H1 (cell line): ENCODE measurements around the gene SLC26A11. TPM values are rescaled to one million over a fixed set of nuclear protein-coding genes. Genes with fewer than 3 reads are reported as not detected.

Source experiments
- CTCF ChIA-PET: fragments of 300-600 bp; sonication (Branson Sonifier 250); formaldehyde crosslinking; loops from one replicate; lab custom pipeline; 2021; ENCODE audit not compliant: partially characterized antibody; lab: Charles Lee
- POLR2A ChIA-PET: fragments of 300-600 bp; sonication (Branson Sonifier 250); formaldehyde crosslinking; loops from one replicate; lab custom pipeline; 2021; ENCODE audit warnings: inconsistent platforms; ENCODE audit not compliant: partially characterized antibody; lab: Charles Lee
- DNase-seq, 2 experiments: peaks; one replicate each; pipeline versions ENCODE4 v3.0.0 to v3.0.0-alpha.2; 2010 to 2022; ENCODE audit warnings: low spot score in 2 of 2, low read depth in 1 of 2, mixed read lengths in 1 of 2
- FAIRE-seq: peaks from 2 replicates; lab custom pipeline; 2011; peaks lifted over from hg19 to GRCh38; lab: Jason Lieb, UNC
- H2AFZ ChIP-seq: 2 replicates; pipeline ENCODE4 v1.8.1; 2012; ENCODE audit warnings: low read length, inconsistent platforms
- H2AK5ac ChIP-seq: 2 replicates; pipeline ENCODE4 v1.6.1; 2013; ENCODE audit warnings: low read depth, low read length
- H2BK120ac ChIP-seq: replicated peaks from 2 replicates; pipeline ENCODE3; 2013; ENCODE audit warnings: low read depth, low read length, inconsistent platforms
- H2BK12ac ChIP-seq: 2 replicates; pipeline ENCODE4 v1.6.1; 2013; ENCODE audit warnings: low read depth, low read length
- H2BK15ac ChIP-seq: 2 replicates; pipeline ENCODE4 v1.6.1; 2013; ENCODE audit warnings: low read length
- H2BK20ac ChIP-seq: 2 replicates; pipeline ENCODE4 v1.6.1; 2013; ENCODE audit warnings: low read length
- H2BK5ac ChIP-seq: 2 replicates; pipeline ENCODE4 v1.6.1; 2013; ENCODE audit warnings: low read depth, low read length
- H3K14ac ChIP-seq: 2 replicates; pipeline ENCODE4 v1.6.1; 2013; ENCODE audit warnings: inconsistent platforms; ENCODE audit not compliant: insufficient read length
- H3K18ac ChIP-seq: 2 replicates; pipeline ENCODE4 v1.6.1; 2013; ENCODE audit warnings: low read length; ENCODE audit errors: extremely low read depth
- H3K23ac ChIP-seq: 2 replicates; pipeline ENCODE4 v1.6.1; 2013; ENCODE audit warnings: inconsistent platforms; ENCODE audit not compliant: insufficient read length
- H3K23me2 ChIP-seq: 2 replicates; pipeline ENCODE4 v1.6.1; 2013; ENCODE audit warnings: low read depth, low read length
- H3K27ac ChIP-seq: 2 replicates; pipeline ENCODE4 v1.6.1; 2011; ENCODE audit warnings: low read depth, low read length, inconsistent platforms
- H3K27me3 ChIP-seq, 4 experiments: replicated peaks in 1 of 4; 1 replicate in 1 of 4; 2 replicates in 3 of 4; pipeline versions ENCODE4 v1.6.1 to v1.8.1; 2011 to 2013; ENCODE audit warnings: low read length in 3 of 4, mild to moderate bottlenecking in 3 of 4, inconsistent platforms in 2 of 4, mixed read lengths in 2 of 4, moderate library complexity in 1 of 4; ENCODE audit not compliant: control insufficient read depth in 3 of 4, insufficient read depth in 3 of 4; ENCODE audit errors: extremely low read depth in 1 of 4
- H3K36me3 ChIP-seq, 4 experiments: 2 replicates each; pipeline versions ENCODE4 v1.6.1 to v1.8.1; 2011 to 2013; ENCODE audit warnings: mild to moderate bottlenecking in 4 of 4, low read length in 3 of 4, moderate library complexity in 2 of 4, control low read depth in 1 of 4, inconsistent platforms in 1 of 4; ENCODE audit not compliant: insufficient read depth in 4 of 4, control insufficient read depth in 2 of 4
- H3K4ac ChIP-seq: replicated peaks from 2 replicates; pipeline ENCODE3; 2013; ENCODE audit warnings: low read length, low read depth, mixed read lengths, inconsistent platforms; ENCODE audit not compliant: insufficient read length
- H3K4me1 ChIP-seq, 4 experiments: replicated peaks in 1 of 4; 1 replicate in 1 of 4; 2 replicates in 3 of 4; pipeline versions ENCODE4 v1.6.1 to v1.8.1; 2011 to 2013; ENCODE audit warnings: low read length in 3 of 4, inconsistent platforms in 2 of 4, mixed read lengths in 1 of 4; ENCODE audit not compliant: insufficient read depth in 4 of 4, control insufficient read depth in 3 of 4
- H3K4me2 ChIP-seq, 2 experiments: 2 replicates each; pipeline versions ENCODE4 v1.6.1 to v1.8.1; 2011 to 2013; ENCODE audit warnings: low read depth in 2 of 2, low read length in 2 of 2, control low read depth in 1 of 2, inconsistent platforms in 1 of 2, mild to moderate bottlenecking in 1 of 2; ENCODE audit not compliant: insufficient read depth in 1 of 2
- H3K4me3 ChIP-seq, 4 experiments: fragments of 200-600, 300-600 bp in 1 of 4; sonication (generic), shearing (Covaris generic), sonication (Bioruptor Twin) in 1 of 4; 2 replicates each; pipeline versions ENCODE4 v1.5.1 to v1.8.1; 2011 to 2016; ENCODE audit warnings: low read length in 4 of 4, low read depth in 3 of 4, control low read depth in 2 of 4, inconsistent platforms in 2 of 4, mild to moderate bottlenecking in 2 of 4, mixed read lengths in 1 of 4, moderate library complexity in 1 of 4; ENCODE audit not compliant: insufficient read depth in 2 of 4; ENCODE audit errors: extremely low read depth in 1 of 4
- H3K56ac ChIP-seq: replicated peaks from 2 replicates; pipeline ENCODE3; 2013; ENCODE audit warnings: low read depth, mild to moderate bottlenecking, mixed read lengths, low read length, inconsistent platforms; ENCODE audit not compliant: insufficient read length
- H3K79me1 ChIP-seq: 2 replicates; pipeline ENCODE4 v1.6.1; 2013; ENCODE audit warnings: low read depth, low read length, control low read depth
- H3K79me2 ChIP-seq, 2 experiments: 2 replicates each; pipeline versions ENCODE4 v1.6.1 to v1.8.1; 2012 to 2013; ENCODE audit warnings: low read length in 2 of 2, mild to moderate bottlenecking in 2 of 2, inconsistent platforms in 1 of 2; ENCODE audit not compliant: insufficient read depth in 2 of 2, control insufficient read depth in 1 of 2
- H3K9ac ChIP-seq, 4 experiments: replicated peaks in 1 of 4; 1 replicate in 1 of 4; 2 replicates in 3 of 4; pipeline versions ENCODE4 v1.6.1 to v1.8.1; 2011 to 2013; ENCODE audit warnings: low read depth in 3 of 4, low read length in 3 of 4, control low read depth in 2 of 4, mild to moderate bottlenecking in 2 of 4, moderate library complexity in 2 of 4, inconsistent platforms in 1 of 4; ENCODE audit errors: extremely low read depth in 1 of 4
- H3K9me3 ChIP-seq, 2 experiments: 2 replicates each; pipeline versions ENCODE4 v1.6.1 to v1.8.1; 2012 to 2013; ENCODE audit warnings: mild to moderate bottlenecking in 2 of 2, moderate library complexity in 2 of 2, control low read depth in 1 of 2, inconsistent platforms in 1 of 2, low read depth in 1 of 2, low read length in 1 of 2, mixed read lengths in 1 of 2; ENCODE audit not compliant: insufficient read depth in 2 of 2
- H4K20me1 ChIP-seq, 2 experiments: replicated peaks in 1 of 2; 2 replicates each; pipeline versions ENCODE3 to v1.8.1; 2011 to 2013; ENCODE audit warnings: inconsistent platforms in 2 of 2, low read length in 2 of 2, mild to moderate bottlenecking in 1 of 2; ENCODE audit not compliant: insufficient read depth in 2 of 2, control insufficient read depth in 1 of 2
- H4K5ac ChIP-seq: 2 replicates; pipeline ENCODE4 v1.6.1; 2013; ENCODE audit warnings: low read length, low read depth, mixed read lengths, inconsistent platforms; ENCODE audit not compliant: insufficient read length
- H4K8ac ChIP-seq: 2 replicates; pipeline ENCODE4 v1.8.0; 2013; ENCODE audit warnings: mild to moderate bottlenecking, moderate library complexity, low read length, inconsistent platforms; ENCODE audit not compliant: insufficient read depth; ENCODE audit errors: extremely low read depth
- H4K91ac ChIP-seq: replicated peaks from 2 replicates; pipeline ENCODE3; 2013; ENCODE audit warnings: low read length, mixed read lengths, inconsistent platforms; ENCODE audit not compliant: insufficient read length
- ASH2L ChIP-seq: fragments of 200-600, 300-600 bp; sonication (generic); IDR thresholded peaks from one replicate; pipeline ENCODE4 v1.7.1; 2017; ENCODE audit warnings: low read length
- BCL11A ChIP-seq, 2 experiments: IDR thresholded peaks; one replicate each; pipeline ENCODE4 v1.6.1; 2011; ENCODE audit warnings: low read depth in 2 of 2, low read length in 2 of 2, mild to moderate bottlenecking in 2 of 2
- CHD2 ChIP-seq: IDR thresholded peaks from 2 replicates; pipeline ENCODE4 v1.6.1; 2012; ENCODE audit warnings: low read length, improper control_type of control experiment
- HDAC2 ChIP-seq, 2 experiments: fragments of 300-600 bp in 1 of 2; sonication (generic) in 1 of 2; IDR thresholded peaks; 2 replicates each; pipeline ENCODE4 v1.6.1; 2011 to 2012; ENCODE audit warnings: low read depth in 2 of 2, low read length in 2 of 2, mild to moderate bottlenecking in 2 of 2, moderate library complexity in 2 of 2, borderline replicate concordance in 1 of 2, inconsistent platforms in 1 of 2
- HDAC6 ChIP-seq: IDR thresholded peaks from one replicate; pipeline ENCODE4 v1.7.1; 2012; ENCODE audit warnings: low read depth, mild to moderate bottlenecking, inconsistent platforms, low read length, moderate library complexity
- KDM1A ChIP-seq: fragments of 200-600, 300-600 bp; sonication (generic); IDR thresholded peaks from 2 replicates; pipeline ENCODE4 v1.7.1; 2016; ENCODE audit warnings: mild to moderate bottlenecking, low read length, borderline replicate concordance
- MAX ChIP-seq: IDR thresholded peaks from 2 replicates; pipeline ENCODE4 v1.6.1; 2012; ENCODE audit warnings: inconsistent platforms
- RBBP5 ChIP-seq: IDR thresholded peaks from 2 replicates; pipeline ENCODE4 v1.7.1; 2012; ENCODE audit warnings: low read depth, mild to moderate bottlenecking, inconsistent platforms, low read length, moderate library complexity, borderline replicate concordance
- WGBS, 2 experiments: shearing (Covaris generic) in 1 of 2; methylation state at CpG; one replicate each; pipeline versions ENCODE4 v1.1.6 to v1.1.7; 2013 to 2015; ENCODE audit warnings: low lambda C conversion rate in 2 of 2, mixed read lengths in 2 of 2, inconsistent platforms in 1 of 2, low coverage in 1 of 2, missing lambda C conversion rate in 1 of 2; ENCODE audit not compliant: insufficient replicate concordance in 2 of 2, insufficient coverage in 1 of 2, insufficient read length in 1 of 2; ENCODE audit errors: extremely low coverage in 1 of 2, missing lambda C conversion rate in 1 of 2; 5-methylcytosine and 5-hydroxymethylcytosine counted together
- polyA plus RNA-seq, 7 experiments: library from polyadenylated mRNA; depleted of rRNA in 3 of 7; stranded (reverse) in 5 of 7; unstranded in 2 of 7; fragments of >200 nt in 5 of 7; fragments of 200-250 nt in 2 of 7; gene quantifications; 1 replicate in 5 of 7; 2 replicates in 1 of 7; 4 replicates in 1 of 7; pipeline versions ENCODE4 v1.2.1 to v1.2.3, GENCODE V29; 2011 to 2013; ENCODE audit warnings: missing spikeins in 2 of 7, mixed read lengths in 2 of 7
- total RNA-seq: library from RNA; stranded (reverse); fragmentation: NEBNext Ultra II Directional; extraction: Animal tissue kit (Norgen Biotek cat#: 25700); gene quantifications from 2 replicates; pipeline ENCODE4 v1.2.1, GENCODE V29; 2021

Gene SLC26A11
- total and polyA plus RNA-seq, 2 of the 8 experiments (the other 6 are each of a cell fraction or from before 2014, with no cell fraction given), result 15.5 to 25.9 TPM

DNA sequence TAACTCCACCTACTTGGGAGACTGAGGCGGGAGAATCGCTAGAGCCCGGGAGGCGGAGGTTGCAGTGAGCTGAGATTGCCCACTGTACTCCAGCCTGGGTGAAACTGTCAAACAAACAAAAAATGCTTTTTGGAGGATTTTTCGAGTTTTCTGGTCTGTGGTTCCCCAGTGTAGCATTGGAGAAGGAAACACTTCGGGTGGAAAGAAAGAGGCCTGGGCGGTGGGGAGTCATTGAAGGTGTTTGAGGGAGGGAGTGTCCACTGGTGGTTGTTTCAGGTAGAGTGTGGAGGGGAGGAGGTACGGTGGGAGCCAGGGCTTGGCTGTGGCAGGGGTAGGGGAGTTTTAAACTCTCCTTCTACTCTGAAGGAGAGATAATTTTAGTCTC lies 41.7 kb downstream of the SLC26A11 start:
- H2AFZ ChIP-seq, result no peak overlapping the region
- POLR2A ChIA-PET, result interaction anchor here (1.0 to 4.9 kb wide), 7 partner anchors 11 to 160 kb away, joined by 3 to 63 read pairs (median 6); partner anchors contain the start of gene GAA

More for the DNA sequence above, 41.7 kb downstream of the SLC26A11 start:
- H3K14ac ChIP-seq, result no peak overlapping the region
- 36% methylated on average over 8 of the region's 8 CpGs; no CpG with 5 or more reads in 1 of the 2 experiments for WGBS, 2 experiments
- H3K18ac ChIP-seq, result peak overlapping the region; percentile 78; the same call in 1 of the 2 replicates
- peak overlapping the region; percentile 96 for H2AK5ac ChIP-seq
- peak overlapping the region; percentile 63 for H2BK12ac ChIP-seq
- peaks cover 14 to 28% (median 21%) of the 10 kb centered on the region in 4 experiments for H3K4me1 ChIP-seq
- FAIRE-seq, result no peak
- peak overlapping the region; percentile 81 for H3K56ac ChIP-seq
- H4K20me1 ChIP-seq, result peaks cover 0 to 1% of the 10 kb centered on the region in 2 experiments
- no peaks in the 10 kb centered on the region for H3K27me3 ChIP-seq
- H3K9ac ChIP-seq, result peak overlapping the region in 3 of 4 experiments; percentile 25 to 54 (median 26); a peak in 4 of 7 replicates
- H3K23ac ChIP-seq, result no peak overlapping the region
- H2BK20ac ChIP-seq, result peak overlapping the region; percentile 92; the same call in 1 of the 2 replicates
- H3K9me3 ChIP-seq, result no peaks in the 10 kb centered on the region
- no peak overlapping the region; the same call in 1 of the 2 replicates for H4K8ac ChIP-seq
- peak overlapping the region; percentile 87 for H2BK120ac ChIP-seq
- peak overlapping the region; percentile 34 to 90 (median 67) for H3K4me3 ChIP-seq
- H2BK15ac ChIP-seq, result no peak overlapping the region
- peak overlapping the region; percentile 93; the same call in 1 of the 2 replicates for H3K27ac ChIP-seq
- DNase-seq, result no peak
- TF ChIP-seq MAX (no peak), ASH2L (peak; percentile 6), CHD2 (no peak), RBBP5 (no peak), KDM1A (peak; percentile 96), HDAC2 (IDR thresholded peaks at IDR 0.05; ENCODE audit: borderline replicate concordance in 1 of 2, low read depth in 2 of 2, low read length in 2 of 2) (peak in 1 of 2 experiments; percentile 60; a peak in 1 of 4 replicates), BCL11A (IDR thresholded peaks at IDR 0.05; ENCODE audit: low read depth in 2 of 2, low read length in 2 of 2) (no peak), HDAC6 (no peak)
- TF ChIP-seq, all 59 proteins: peak for 3
- 0 out of 2 replicates have a peak, but pooled peaks cover 3% of the 10 kb centered on the region for H3K79me1 ChIP-seq
- CTCF ChIA-PET, result interaction anchor here (0.9 to 1.6 kb wide), 4 partner anchors 8 to 119 kb away, joined by 3 to 6 read pairs (median 4); no protein-coding TSS in a partner anchor
- H2BK5ac ChIP-seq, result peak overlapping the region; percentile 96
- H3K79me2 ChIP-seq, result peaks cover 0 to 10% of the 10 kb centered on the region in 2 experiments; a peak in 2 of 4 replicates
- peak overlapping the region; percentile 99 for H3K4ac ChIP-seq
- peak overlapping the region; percentile 99 for H4K91ac ChIP-seq
- no peaks in the 10 kb centered on the region; the same call in 1 of the 2 replicates for H3K23me2 ChIP-seq
- H3K4me2 ChIP-seq, result peak overlapping the region; percentile 67 to 80
- H3K36me3 ChIP-seq, result peaks cover 0 to 4% (median 2%) of the 10 kb centered on the region in 4 experiments; a peak in 2 of 8 replicates
- peak overlapping the region; percentile 29 for H4K5ac ChIP-seq
